CD4-positive, alpha-beta T cell treated with Interleukin-4 for 1 hour (primary cell): ENCODE results near the gene ALS2.
"Not testable (repeated sequence)": the region's sequence is repeated elsewhere in the genome, so short reads cannot be mapped to it uniquely, and the experiment has no call there.

Experiments used
- DNase-seq, 2 donors: peaks; one replicate each; pipeline ENCODE4 v3.0.0-alpha.2; 2020 to 2022

The ALS2 gene

DNA sequence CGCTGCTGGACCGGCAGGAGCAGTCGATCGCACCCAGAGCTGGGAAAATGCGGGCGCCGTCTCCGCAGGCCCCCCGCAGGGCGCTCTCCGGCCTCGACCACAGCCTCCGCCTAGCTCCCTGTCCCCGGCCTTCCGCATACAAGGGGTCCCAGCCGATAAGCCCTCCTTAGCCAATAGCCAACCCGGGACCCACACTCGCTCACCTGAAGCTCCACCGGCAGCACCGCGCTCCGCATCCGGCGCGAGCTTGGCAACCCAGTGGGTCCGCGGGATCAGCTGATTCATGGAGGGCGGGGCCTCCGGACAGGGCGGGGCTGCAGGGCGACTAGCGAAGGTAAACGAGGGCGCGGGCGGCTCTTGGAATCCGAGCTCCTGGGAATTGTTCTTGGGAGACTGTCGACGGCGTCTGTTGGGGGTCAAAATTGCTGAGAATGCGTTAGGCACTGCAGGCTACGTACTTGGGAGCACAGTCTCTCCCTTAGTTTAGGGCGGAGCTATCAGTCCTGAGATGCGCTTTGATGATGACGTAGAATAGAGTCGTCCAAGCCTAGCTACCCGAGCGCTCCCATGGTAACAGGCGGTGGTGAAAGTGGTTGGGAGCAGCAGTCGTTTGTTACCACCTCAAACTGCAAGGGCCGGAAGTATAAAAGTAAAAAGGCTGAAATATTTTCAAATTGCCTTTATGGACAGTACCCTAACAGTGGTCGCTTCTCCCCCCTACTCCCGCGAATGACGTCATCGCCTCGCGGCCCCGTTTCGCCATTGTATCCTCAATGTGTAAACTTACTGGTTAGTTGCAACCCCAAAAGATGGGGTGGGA is at the start of gene ALS2:
TSS of gene ALS2 (minus strand) at position 260 of the 820 bp plus-strand sequence. CDS start 12,048 bp downstream, outside the sequence.
- peak; percentile 90 to 93 for DNase-seq

DNA sequence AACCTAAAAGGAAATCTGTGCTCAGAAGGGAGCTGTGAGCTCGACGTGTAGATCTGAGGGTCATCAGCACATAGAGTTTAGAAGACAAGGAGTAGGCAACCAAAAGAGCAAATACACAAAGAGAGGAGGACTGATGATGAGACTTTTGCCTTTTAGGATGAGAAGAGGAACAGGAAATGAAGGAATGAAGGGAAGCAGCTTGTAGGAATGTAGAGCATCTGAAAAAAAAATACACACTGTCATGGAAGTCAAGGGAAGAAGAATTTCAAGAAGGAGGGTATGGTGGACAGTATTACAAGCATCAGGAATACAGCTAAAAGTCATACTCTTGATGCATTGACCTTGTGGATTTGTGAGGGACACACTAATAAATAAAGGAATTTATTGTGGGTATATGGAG is 47.5 kb upstream of the ALS2 start:
- DNase-seq, result no peak

DNA sequence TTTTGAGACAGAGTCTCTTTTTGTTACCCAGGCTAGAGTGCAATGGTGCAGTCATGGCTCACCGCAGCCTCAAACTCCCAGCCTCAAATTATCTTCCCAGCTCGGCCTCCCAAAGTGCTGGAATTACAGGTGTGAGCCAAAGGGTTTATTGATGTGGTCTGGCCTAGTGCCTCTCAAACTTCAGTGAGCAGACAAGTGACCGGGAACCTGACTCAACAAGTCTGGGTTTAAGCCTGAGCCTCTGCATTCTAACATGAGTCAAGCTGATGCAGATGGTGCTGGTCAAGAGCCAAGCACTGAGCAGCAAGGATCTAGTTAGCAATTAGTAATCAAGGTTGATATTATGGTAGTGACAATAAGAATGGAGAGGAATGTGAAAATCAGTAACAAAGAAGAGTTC is 46.9 kb upstream of the ALS2 start:
- DNase-seq, result no peak

DNA sequence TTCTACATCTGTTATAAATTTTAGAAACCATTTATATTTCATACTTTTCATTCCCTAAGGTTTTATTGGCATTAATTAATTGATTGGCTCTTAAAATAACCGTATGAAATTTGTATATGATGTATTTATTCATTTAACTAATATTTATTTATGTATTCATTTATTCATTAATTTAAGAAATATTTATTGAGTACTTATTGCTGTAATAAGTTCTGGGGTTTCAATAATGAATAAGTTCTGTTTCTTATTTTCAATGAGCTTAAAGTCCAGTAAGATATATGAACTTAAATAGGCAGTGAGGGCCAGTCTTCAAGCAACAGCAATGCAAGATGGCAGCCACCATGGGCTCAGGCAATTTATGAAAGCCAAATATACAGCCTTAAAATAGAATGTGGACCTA is 43.5 kb upstream of the ALS2 start:
- DNase-seq, result no peak

DNA sequence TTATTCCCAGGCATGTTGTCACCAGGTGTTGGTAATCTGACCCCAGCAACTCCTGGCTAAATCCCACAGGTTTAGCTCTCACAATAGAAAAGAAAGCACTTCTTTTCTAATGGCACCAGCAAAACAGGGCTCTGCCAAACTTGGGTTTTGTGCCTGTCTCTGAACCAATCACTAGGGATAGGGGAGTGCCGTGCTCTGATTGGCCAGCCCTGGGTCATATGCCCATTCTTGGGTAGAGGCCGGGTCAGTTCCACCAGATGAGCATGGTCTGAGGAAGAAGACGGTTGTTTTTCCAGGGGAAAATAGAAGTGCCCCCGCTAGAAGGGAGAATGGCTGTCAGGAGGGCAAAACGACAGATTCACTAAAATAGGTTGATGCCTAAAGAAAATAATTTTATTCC is 40.3 kb upstream of the ALS2 start:
- no peak for DNase-seq

DNA sequence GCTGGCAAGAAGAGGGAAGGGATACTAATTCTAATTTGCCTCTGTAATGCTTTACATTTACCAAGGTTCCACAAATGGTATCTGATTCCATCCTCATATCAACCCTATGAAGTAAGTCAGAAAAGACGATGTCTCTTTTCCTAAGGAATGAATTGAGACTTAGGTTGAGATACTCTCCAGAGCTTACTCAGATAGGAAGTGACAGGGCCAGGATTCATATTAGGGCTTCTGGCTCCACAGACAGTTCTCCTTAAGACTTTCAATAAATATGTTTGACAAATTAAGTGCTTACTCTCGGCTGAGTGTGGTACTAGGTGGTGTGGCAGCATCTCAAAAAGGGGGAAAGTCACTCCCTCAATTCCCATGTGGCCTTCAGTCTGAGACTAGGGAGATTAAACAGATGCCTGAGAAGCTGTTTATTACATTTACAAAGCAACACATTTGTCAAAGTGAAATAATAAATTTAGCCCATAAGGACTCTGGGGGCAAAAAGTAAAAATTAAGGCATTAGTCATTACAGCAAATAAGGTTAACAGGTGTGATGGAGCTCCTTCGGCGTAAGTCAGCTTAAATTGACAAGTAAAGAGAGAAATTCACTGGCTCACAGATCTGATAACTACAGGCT is 39.8 kb upstream of the ALS2 start:
- DNase-seq, result no peak

DNA sequence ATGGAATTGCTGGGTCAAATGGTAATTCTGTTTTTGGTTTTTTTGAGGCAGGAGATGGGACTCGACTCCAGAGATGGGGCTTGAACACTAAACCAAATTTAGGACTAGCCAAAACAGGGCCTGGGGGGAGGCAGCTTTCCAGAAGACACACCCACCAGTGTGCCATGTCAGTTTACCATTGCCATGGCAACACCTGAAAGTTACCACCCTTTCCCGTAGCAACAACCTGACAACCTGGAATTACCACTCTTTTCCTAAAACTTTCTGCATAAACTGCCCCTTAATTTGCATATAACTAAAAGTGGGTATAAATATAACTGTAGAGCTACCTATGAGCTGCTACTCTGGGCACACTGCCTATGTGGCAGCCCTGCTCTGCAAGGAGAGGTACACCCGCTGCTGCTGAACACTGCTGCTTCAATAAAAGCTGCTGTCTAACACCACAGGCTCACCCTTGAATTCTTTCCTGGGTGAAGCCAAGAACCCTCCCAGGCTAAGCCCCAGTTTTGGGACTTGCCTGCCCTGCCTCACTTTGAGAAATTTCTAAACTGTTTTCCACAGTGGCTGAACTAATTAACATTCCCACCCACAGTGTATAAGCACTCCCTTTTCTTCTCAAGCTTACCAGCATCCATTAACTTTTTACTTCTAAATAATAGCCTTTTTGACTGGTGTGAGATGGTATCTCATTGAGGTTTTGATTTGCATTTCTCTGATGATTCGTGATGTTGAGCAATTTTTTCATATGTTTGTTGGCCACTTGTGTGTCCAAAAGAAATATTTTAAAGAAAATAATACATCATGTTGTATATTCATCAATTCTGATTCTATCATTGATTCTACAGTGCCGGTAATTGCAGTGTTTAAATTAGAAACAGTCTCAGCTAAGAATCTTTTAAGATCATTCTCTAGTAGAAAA is 36.2 kb upstream of the ALS2 start:
- DNase-seq, result no peak

DNA sequence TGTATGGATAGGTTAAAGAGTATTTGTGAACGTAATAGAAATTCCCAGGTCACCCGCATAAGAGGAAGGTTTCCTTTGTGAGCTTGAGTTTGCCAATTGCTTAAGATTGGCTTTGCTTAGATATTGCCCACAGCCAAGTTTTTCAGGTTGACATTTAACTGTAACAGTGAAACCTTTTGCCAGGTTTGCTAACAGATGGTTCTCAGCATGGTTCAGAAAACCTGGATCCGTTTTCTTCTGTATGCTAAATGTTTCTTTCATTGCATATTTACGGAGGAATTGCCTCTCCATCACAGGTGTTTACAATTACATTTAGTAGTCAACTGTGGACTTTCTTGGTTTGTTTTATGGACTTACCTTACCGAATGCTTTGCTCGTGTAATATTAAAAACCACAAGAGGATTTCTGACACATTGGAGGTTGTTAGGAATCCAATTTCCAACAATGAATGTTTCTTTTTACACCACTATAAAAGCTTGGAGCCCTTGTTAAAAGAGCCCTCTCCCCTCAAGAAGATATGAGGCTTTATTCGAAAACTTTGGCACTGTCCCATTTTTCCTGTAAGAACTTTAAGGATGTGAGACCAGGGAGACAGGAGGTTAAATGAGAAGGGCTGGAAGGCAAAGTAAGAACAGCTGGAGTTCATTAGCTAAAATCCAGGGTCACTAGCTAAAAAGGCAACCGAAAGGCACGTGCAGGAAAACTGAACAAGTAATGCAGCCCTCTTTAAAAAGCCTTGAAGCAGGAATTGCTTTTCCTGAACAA is 33.4 kb upstream of the ALS2 start:
- no peak for DNase-seq

DNA sequence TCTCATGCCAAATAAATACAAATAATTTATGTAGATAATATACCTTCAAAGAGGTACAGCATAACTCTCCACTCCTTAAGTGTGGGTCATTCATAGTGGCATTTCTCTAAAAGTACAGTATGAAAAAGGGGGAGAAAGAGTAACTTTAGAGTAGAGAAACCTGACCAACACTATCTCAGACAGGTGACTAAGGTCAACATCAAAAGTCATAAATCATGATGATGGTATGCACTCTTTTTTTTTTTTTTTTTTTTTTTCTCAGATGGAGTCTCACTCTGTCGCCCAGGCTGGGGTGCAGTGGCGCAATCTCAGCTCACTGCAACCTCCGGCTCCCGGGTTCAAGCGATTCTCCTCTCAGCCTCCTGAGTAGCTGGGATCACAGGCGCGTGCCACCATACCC is 29.9 kb upstream of the ALS2 start:
- DNase-seq, result not testable (repeated sequence)

DNA sequence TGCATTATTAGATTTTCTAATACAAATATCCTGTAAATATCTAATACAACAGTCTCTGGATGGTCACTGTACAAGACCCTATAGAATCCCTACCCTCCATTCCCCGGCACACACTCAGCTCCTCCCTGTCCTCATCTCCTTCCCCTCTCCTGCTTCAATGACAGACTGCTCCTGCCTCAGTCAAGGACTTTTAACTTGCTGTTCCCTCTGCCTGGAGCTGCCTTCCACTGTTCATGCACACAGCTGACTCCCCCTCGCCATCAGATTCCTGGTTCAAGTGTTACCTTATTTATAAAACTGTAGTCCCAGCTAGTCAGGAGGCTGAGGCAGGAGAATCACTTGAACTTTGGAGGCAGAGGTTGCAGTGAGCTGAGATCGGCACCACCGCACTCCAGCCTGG is 28.9 kb upstream of the ALS2 start:
- no peak for DNase-seq

DNA sequence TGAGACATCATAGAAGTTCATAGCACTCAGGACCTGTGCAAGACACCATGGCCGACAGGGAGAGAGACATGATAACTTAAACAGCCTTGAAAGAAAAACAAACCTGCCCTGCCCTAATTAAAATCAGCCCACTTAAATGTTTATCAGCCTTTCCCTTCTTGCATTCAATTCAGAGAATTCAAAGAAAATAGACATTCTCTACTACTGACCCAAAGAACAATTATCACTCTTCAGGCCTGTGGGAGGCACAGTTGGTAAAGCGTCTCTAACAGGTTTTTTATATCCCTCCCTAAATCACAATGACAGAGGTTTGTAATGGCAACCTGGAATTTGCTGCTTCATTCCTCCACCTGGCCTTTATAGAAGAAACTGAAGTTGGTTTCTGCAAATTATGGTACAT is 27.3 kb upstream of the ALS2 start:
- DNase-seq, result no peak

DNA sequence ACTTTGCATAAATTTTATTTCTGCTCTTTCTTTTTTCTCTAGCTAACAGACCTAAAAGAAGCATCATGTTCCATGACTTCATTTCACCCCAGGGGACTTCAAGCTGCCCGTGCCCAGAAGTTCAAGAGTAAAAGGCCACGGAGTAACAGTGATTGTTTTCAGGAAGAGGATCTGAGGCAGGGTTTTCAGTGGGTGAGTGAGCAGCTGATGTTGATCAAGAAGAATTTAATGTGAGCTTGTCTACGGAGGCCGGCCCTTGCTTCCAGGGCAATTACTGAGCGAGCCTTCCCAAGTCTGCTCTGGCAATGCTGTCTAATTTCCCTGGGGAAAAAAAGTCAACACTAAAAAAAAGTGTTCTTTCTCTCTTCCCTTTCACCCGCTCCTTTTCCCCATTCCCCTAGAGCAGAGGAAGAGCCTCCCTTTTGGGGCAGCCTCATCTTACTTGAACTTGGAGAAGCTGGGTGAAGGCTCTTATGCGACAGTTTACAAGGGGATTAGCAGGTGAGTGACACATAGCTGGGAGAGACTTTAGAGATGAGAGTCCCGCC is 26.8 kb upstream of the ALS2 start:
- no peak for DNase-seq

DNA sequence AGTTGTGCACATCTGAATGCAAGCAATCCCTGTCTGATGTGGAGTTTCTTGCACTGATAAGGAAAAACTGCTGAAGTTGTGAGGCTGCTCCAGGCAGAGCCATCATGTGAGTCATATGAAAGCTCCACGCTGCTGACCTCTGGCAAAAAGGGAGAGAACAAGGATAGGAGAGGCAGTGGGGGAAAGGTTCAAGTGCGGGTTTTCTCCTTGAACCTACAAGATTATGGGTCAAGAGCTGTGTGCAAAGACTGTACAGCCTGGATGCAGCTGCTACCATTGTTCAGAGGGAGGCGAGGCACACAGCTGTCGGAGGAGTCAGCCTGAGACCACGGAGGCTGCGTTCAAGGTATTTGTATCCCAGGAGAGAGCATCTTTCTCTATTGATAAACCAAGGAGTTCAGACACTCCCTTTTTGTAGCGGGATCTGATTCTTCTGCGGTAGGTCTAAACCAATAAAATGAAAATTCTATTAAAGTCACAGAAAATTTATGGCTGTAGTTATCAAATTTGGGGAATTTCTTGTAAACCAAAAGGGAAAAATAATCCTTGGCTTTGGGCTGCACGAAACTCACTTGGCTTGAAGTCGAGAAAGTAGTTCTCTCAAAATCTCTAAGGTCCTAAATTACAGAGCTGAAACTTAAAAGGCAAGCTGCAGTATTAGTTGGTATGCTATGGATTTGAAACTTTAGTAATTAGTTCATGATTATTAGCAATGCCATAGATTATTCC is 25.9 kb upstream of the ALS2 start, which contains the start of gene CDK15:
TSS of gene CDK15 (plus strand) at position 96 of the 729 bp plus-strand sequence. CDS start at position 224, 128 bp downstream.
- DNase-seq, result no peak

DNA sequence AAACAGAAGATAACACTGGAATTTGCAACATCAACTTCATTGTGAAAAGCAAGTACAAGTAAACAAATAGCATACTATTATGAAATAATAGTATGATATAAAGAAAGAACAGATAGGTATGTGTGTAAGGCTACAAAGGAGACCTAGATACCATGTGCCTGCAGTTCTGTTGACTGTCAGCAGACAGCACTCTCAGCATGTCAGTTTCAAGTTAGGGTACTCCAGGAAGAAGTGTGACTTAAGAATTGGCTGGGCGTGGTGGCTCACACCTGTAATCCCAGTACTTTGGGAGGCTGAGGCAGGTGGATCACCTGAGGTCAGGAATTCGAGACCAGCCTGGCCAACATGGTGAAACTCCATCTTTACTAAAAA is 18.2 kb upstream of the ALS2 start:
- not testable (repeated sequence) for DNase-seq

DNA sequence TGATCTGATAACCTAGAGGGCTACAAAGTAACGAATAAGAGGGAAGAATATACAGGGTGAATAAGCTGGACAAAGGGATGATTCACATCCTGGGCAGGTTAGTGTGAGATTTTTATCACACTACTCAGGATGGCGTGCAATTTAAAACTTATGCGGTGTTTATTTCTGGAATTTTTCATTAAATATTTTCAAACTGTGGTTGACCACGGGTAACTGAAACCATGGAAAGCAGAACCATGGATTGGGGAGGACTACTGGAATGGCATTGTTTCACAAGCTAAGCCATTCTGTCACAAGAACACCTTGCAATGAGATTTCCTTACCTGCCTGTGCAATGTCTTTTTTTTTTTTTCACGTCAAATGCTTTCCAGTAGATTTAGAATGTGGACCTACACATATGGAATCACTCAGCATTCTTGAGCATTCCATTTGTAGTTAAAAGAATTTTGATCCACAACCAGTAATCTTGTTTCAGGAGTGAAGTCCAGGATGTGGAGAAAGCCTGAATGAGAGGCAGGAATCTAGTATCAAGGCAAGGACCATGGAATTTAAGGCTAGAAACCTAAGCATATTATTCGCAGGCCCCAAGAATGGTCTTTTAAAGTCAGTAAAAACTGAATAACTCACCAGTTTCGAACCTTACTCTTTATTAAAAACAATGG is 17.6 kb upstream of the ALS2 start:
- no peak for DNase-seq

DNA sequence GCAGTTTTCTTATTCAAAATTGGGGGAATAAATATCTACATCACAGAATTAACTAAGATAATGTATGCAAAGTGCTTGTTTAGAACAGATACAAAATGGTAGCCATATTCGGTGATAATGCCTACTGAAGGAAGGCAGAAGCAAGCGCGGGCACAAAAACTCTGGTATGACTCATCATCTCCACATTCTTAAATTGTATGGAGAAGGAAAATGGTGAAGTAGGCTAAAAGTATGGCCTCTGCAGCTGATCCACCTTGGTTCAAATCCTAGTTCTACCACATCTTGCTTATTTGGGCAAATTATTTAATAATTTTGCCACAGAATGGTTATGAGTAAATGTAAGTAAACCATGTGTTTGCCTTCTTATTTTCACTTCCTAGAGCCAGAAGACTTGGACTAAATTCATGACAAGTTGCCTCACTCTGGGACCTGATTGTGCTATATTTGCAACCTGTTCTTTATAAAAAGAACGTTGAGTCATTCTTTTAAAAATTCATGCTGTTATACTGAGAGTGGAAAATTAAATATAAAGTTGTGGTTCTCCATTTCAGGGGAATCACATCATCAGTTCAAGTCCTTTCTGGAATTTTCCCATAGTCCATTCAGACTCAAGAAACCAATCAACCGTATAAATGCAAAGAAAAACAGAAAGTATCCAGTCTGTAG is 16.6 kb upstream of the ALS2 start:
- DNase-seq, result no peak

DNA sequence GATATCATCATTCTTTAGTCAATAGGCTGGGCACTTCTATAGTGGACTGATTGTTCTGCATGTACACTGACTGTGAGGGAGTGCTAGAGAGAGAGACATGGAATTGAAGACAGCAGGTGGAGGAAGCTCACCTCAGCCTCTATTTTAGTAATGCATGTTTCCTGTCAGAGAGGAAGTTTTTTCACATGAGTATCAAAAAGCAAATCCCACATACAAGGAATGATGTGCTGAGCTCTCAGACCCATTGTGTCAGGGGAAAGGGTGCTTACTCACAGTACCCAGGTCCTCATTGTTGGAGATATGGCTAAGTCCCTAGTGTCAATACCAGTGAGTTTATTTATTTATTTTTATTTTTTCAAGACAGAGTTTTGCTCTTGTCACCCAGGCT is 15.7 kb upstream of the ALS2 start:
- DNase-seq, result no peak

DNA sequence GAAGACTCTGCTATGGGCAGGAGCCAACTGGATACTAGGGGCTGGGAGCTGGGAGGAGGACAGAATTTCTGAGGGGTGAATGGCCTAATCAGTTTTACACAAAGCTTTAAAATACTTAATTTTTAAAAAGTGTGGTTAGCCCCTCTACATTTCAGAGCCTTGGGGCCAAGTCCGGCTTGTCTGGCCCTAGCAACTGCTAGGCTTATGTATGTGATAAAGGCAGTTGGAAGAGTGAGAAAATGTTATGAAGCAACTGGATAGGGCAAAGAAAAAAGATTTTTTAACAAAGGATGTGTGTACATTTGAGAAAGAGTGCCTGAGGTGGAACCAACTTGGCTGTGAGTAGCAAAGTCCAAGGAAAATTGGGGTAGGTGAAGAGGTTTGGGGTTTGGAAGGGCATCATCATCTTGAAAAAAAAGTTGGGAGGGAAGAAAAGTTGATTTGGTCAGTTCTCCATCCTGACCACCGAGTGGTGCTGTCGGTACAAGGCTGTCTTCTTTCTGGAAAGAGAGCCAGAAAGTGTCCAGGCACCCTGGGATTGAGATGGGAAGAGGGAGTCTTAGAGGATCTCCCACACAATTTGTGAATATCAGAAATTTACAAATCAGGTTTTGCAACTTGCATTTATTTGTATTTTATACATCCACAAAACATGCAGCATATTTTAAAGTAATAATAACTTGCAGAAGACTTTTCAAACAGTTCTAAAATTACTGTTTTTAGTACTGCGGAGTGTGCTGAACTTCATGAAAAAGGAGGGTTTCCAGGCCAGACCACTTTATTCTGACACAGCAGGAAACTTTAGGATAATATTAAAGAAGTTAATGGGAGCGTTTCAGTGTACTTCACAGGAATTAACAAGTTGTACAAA is 15.1 kb upstream of the ALS2 start:
- DNase-seq, result no peak

DNA sequence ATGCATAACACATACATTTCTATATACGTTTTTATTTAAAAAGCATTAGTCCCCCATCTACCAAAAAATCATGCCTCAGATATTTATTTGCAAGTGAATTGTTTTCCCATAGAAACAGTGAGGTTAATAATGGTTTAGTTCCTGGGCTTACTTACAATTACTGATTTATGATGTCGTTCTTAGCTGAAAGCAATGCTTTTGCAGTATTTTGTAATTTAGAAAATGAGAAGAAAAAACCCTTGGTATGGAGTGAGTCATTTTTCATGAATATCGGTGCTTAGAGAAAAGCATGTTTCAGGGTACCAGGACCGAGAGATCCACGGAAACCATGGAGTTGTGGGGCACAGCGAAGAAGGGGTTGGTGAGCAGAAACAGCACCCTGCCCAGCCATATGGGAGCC is 13.6 kb upstream of the ALS2 start:
- no peak for DNase-seq

DNA sequence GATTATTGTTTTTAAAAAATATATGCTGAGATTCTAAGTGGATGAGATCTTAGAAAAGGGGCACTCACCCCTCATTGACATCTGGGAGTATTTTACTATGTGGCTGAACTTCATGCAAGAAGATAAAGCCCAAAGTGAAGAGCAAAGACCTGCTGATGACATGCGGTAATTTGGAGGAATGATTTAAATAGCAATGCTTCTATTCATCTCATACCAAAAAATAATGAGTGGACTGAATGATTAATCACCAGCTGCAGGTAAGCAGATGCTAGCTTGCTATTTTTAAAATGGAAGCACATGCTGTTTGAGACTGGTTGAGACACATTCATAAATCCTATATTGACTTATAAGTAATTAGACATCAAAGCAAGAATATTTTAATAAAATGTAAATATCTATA is 12.9 kb upstream of the ALS2 start:
- DNase-seq, result no peak
